H1 (cell line): Measurements from ENCODE around the gene CNOT10. TPM values are rescaled to one million over a fixed set of nuclear protein-coding genes. Genes with fewer than 3 reads are reported as not detected.

ENCODE experiments used
- KDM5A ChIP-seq: fragments of 200-600 bp; IDR thresholded peaks from 2 replicates; pipeline ENCODE4 v1.7.1; 2012; ENCODE audit warnings: mild to moderate bottlenecking, low read length, inconsistent platforms, mixed read lengths
- RXRA ChIP-seq: IDR thresholded peaks from 2 replicates; pipeline ENCODE4 v1.6.1; 2011; ENCODE audit warnings: low read depth, mild to moderate bottlenecking, low read length, moderate library complexity; ENCODE audit not compliant: insufficient read depth
- SAP30 ChIP-seq: fragments of 300-600 bp; sonication (generic); IDR thresholded peaks from 2 replicates; pipeline ENCODE4 v1.7.1; 2012; ENCODE audit warnings: low read length, moderate library complexity, mild to moderate bottlenecking, inconsistent platforms; ENCODE audit not compliant: insufficient read depth, insufficient replicate concordance
- TEAD4 ChIP-seq: IDR thresholded peaks from 2 replicates; pipeline ENCODE4 v1.6.1; 2012; ENCODE audit warnings: low read depth, low read length, inconsistent platforms, mixed read lengths
- ZNF274 ChIP-seq: IDR thresholded peaks from 2 replicates; pipeline ENCODE4 v1.7.0; 2012; ENCODE audit warnings: low read length, borderline replicate concordance; ENCODE audit errors: extremely low read depth
- polyA plus RNA-seq, 7 experiments: library from polyadenylated mRNA; depleted of rRNA in 3 of 7; stranded (reverse) in 5 of 7; unstranded in 2 of 7; fragments of >200 nt in 5 of 7; fragments of 200-250 nt in 2 of 7; gene quantifications; 1 replicate in 5 of 7; 2 replicates in 1 of 7; 4 replicates in 1 of 7; pipeline versions ENCODE4 v1.2.1 to v1.2.3, GENCODE V29; 2011 to 2013; ENCODE audit warnings: missing spikeins in 2 of 7, mixed read lengths in 2 of 7
- total RNA-seq: library from RNA; stranded (reverse); fragmentation: NEBNext Ultra II Directional; extraction: Animal tissue kit (Norgen Biotek cat#: 25700); gene quantifications from 2 replicates; pipeline ENCODE4 v1.2.1, GENCODE V29; 2021
- TF ChIP-seq, protein P1 (sequence below), 3 experiments: IDR thresholded peaks; 1 replicate in 2 of 3; 2 replicates in 1 of 3; pipeline versions ENCODE4 v1.5.1 to v1.6.1; 2011; ENCODE audit warnings: low read length in 3 of 3, mild to moderate bottlenecking in 3 of 3, inconsistent platforms in 2 of 3, low read depth in 1 of 3, moderate library complexity in 1 of 3; ENCODE audit not compliant: insufficient read depth in 1 of 3; ENCODE audit errors: control extremely low read depth in 1 of 3

Gene CNOT10
- total and polyA plus RNA-seq, 2 of the 8 experiments (the other 6 are each of a cell fraction or from before 2014, with no cell fraction given): 39.9 to 55.9 TPM

- TF ChIP-seq SAP30 (no peak), RXRA (no peak), ZNF274 (no peak), KDM5A (no peak), TEAD4 (no peak)
- TF ChIP-seq, protein P1, sequence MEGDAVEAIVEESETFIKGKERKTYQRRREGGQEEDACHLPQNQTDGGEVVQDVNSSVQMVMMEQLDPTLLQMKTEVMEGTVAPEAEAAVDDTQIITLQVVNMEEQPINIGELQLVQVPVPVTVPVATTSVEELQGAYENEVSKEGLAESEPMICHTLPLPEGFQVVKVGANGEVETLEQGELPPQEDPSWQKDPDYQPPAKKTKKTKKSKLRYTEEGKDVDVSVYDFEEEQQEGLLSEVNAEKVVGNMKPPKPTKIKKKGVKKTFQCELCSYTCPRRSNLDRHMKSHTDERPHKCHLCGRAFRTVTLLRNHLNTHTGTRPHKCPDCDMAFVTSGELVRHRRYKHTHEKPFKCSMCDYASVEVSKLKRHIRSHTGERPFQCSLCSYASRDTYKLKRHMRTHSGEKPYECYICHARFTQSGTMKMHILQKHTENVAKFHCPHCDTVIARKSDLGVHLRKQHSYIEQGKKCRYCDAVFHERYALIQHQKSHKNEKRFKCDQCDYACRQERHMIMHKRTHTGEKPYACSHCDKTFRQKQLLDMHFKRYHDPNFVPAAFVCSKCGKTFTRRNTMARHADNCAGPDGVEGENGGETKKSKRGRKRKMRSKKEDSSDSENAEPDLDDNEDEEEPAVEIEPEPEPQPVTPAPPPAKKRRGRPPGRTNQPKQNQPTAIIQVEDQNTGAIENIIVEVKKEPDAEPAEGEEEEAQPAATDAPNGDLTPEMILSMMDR (IDR thresholded peaks at IDR 0.05; ENCODE audit: control extremely low read depth in 1 of 3, insufficient read depth in 1 of 3, low read depth in 1 of 3, low read length in 3 of 3): no peak
Measured at GRCh38 chr3:32813180-32813579, 128.2 kb downstream of the CNOT10 start (continued).
